Heart right ventricle (tissue), 16 donors: ENCODE results near the gene ATP6V0A1. TPM values are rescaled to one million over a fixed set of nuclear protein-coding genes. Genes with fewer than 3 reads are reported as not detected.

Experiments
- ATAC-seq, 8 donors: fragments of 200-7000 bp; cut with Tn5 transposase; one replicate each; pipeline ENCODE4 v1.9.1; 2020; ENCODE audit warnings: mild to moderate bottlenecking in 8 of 8, moderate library complexity in 8 of 8, moderate number of reproducible peaks in 1 of 8
- DNase-seq, 2 donors: peaks; one replicate each; pipeline ENCODE4 v3.0.0-alpha.2; 2020
- H3K27ac ChIP-seq, 10 donors: fragments of 200-600 bp; sonication (generic) in 2 of 10; one replicate each; pipeline versions ENCODE4 v1.5.0 to v1.8.0; 2020 to 2022; ENCODE audit warnings: mild to moderate bottlenecking in 3 of 10
- H3K27me3 ChIP-seq, 7 donors: fragments of 200-600 bp; one replicate each; pipeline ENCODE4 v1.8.0; 2021 to 2022; ENCODE audit warnings: mild to moderate bottlenecking in 2 of 7
- H3K36me3 ChIP-seq, 9 donors: fragments of 200-600 bp; sonication (generic) in 1 of 9; one replicate each; pipeline versions ENCODE4 v1.5.0 to v1.8.0; 2020 to 2022; ENCODE audit warnings: mild to moderate bottlenecking in 2 of 9
- H3K4me1 ChIP-seq, 9 donors: fragments of 200-600 bp; sonication (generic) in 1 of 9; one replicate each; pipeline versions ENCODE4 v1.5.0 to v1.8.0; 2020 to 2022; ENCODE audit warnings: mild to moderate bottlenecking in 4 of 9
- H3K4me3 ChIP-seq, 10 donors: fragments of 200-600 bp; sonication (generic) in 2 of 10; one replicate each; pipeline versions ENCODE4 v1.5.0 to v1.8.0; 2020 to 2022; ENCODE audit warnings: mild to moderate bottlenecking in 7 of 10, moderate library complexity in 2 of 10
- H3K9me3 ChIP-seq, 11 donors: fragments of 200-600 bp in 10 of 11; sonication (generic) in 2 of 11; one replicate each; pipeline versions ENCODE4 v1.5.0 to v1.8.0; 2013 to 2022; ENCODE audit warnings: mild to moderate bottlenecking in 2 of 11, control low read depth in 1 of 11, moderate library complexity in 1 of 11
- CTCF ChIP-seq, 9 donors: fragments of 200-600 bp; sonication (generic) in 2 of 9; IDR thresholded peaks; one replicate each; pipeline versions ENCODE4 v1.5.0 to v1.8.0; 2021 to 2022; ENCODE audit warnings: antibody characterized with exemption in 9 of 9, mild to moderate bottlenecking in 5 of 9, moderate library complexity in 1 of 9
- WGBS, 2 donors: extraction: QIAGEN DNeasy Blood & Tissue Kit; methylation state at CpG; one replicate each; pipeline ENCODE4 v1.1.7; 2013; ENCODE audit warnings: inconsistent platforms in 1 of 2; 5-methylcytosine and 5-hydroxymethylcytosine counted together
- intact Hi-C, 10 donors: fragments of 100-400 bp; cut with DNase I; formaldehyde crosslinking; loops; one replicate each; pipeline versions ENCODE4 v1.11.1 to v1.14.2; 2022
- polyA plus RNA-seq, 2 donors: library from polyadenylated mRNA; stranded (reverse); fragments of 200-250 nt; gene quantifications; one replicate each; pipeline ENCODE4 v1.2.3, GENCODE V29; 2013
- total RNA-seq, 10 donors: library from RNA; stranded (reverse); fragmentation: NEBNext Ultra II Directional in 3 of 10; extraction: Animal tissue kit (Norgen Biotek cat#: 25700) in 3 of 10; gene quantifications; one replicate each; pipeline versions ENCODE4 v1.2.1 to v1.2.4, GENCODE V29; 2021 to 2023
- donor health status: Arrhythmogenic right ventricular cardiomyopathy.
- donor health status: ischemic (EF 13 %, LVEDD 7.1; RV severe dilation, severe dysfunction).
- donor health status: healthy with polysubstance abuse.
- donor health status: DM: no; HTN: yes; CAD: no.
- donor health status: DM: no; HTN: no; CAD: no.
- donor health status: ischemic (EF 25% LVEDD 6.9; RV normal size, moderate dysfunction).
- donor health status: ischemic (EF 25% LVEDD 5.7; RV mildly dilated, moderate dysfunction).
- donor health status: healthy.
- donor health status: DM: yes; HTN: yes; CAD: no.
- donor health status: Ischemic cardiomyopathy.
- donor health status: ischemic (EF 35%, LVEDD 5.7; RV mildly dilated, moderate dysfunction).
- donor health status: nonischemic (EF 11% LVEDD 7.7; RV severe dilation, severe dysfunction).
- donor health status: DM: yes; HTN: yes; CAD: no.
- donor health status: PGD.
- donor health status: ischemic (EF 29% LVEDD 5.4; RV normal size, mild dysfunction).
- donor health status: nonischemic (EF 23%, LVEDD 6.1; RV moderate dilation, normal function).

ATP6V0A1 gene
- total and polyA plus RNA-seq, 12 donors, result 28.1 to 48.5 (median 34.4) TPM

- WGBS, 2 donors, result 3 to 4% methylated on average over 11 of the region's 11 CpGs
- Histone ChIP-seq H3K27ac (peak overlapping the region; percentile 73 to 96 (median 92)), H3K27me3 (no peaks in the 10 kb centered on the region), H3K4me3 (peak overlapping the region; percentile 39 to 87 (median 78)), H3K4me1 (peaks cover 2 to 69% (median 34%) of the 10 kb centered on the region in 9 donors), H3K36me3 (peaks cover 0 to 39% (median 11%) of the 10 kb centered on the region in 9 donors), H3K9me3 (no peaks in the 10 kb centered on the region)
- intact Hi-C loops, result loop anchor here in 5 of 10 donors (2.0 to 10.0 kb wide), 3 partner anchors 37 to 55 kb away; partner anchors contain the start of gene CAVIN1 (in 5 of the 5)
- peak in 5 of 9 donors; percentile 7 to 49 (median 43) for TF ChIP-seq CTCF (IDR thresholded peaks at IDR 0.05)
- peak; percentile 36 to 41 for DNase-seq
- peak; percentile 29 to 65 (median 46) for ATAC-seq
Observed at GRCh38 chr17:42459256-42459800, 650 bp downstream of the ATP6V0A1 start.

GRCh38 chr17:42459801-42460281, 1.2 kb downstream of the ATP6V0A1 start:
- Histone ChIP-seq H3K4me1 (peaks cover 2 to 63% (median 34%) of the 10 kb centered on the region in 9 donors), H3K36me3 (peaks cover 0 to 44% (median 12%) of the 10 kb centered on the region in 9 donors), H3K27me3 (no peaks in the 10 kb centered on the region), H3K27ac (peak overlapping the region in 7 of 10 donors; percentile 27 to 96 (median 94)), H3K4me3 (peak overlapping the region; percentile 39 to 87 (median 78)), H3K9me3 (no peaks in the 10 kb centered on the region)
- intact Hi-C loops, result loop anchor here in 7 of 10 donors (2.0 to 10.0 kb wide), 5 partner anchors 33 to 138 kb away; partner anchors contain the start of gene CAVIN1 (in 6 of the 7)
- ATAC-seq (peak in 2 of 8 donors; percentile 20 to 29), DNase-seq (no peak)
- TF ChIP-seq CTCF (IDR thresholded peaks at IDR 0.05), result no peak
- WGBS, 2 donors, result 12% methylated on average over 6 of the region's 6 CpGs

GRCh38 chr17:42460371-42460770, 1.7 kb downstream of the ATP6V0A1 start:
- H3K27ac ChIP-seq, result peak overlapping the region in 7 of 10 donors; percentile 24 to 96 (median 93)
- H3K36me3 ChIP-seq, result peaks cover 0 to 50% (median 12%) of the 10 kb centered on the region in 9 donors
- ATAC-seq (no peak), DNase-seq (no peak)
- peak overlapping the region in 8 of 10 donors; percentile 67 to 87 (median 78) for H3K4me3 ChIP-seq
- H3K27me3 ChIP-seq, result no peaks in the 10 kb centered on the region
- peaks cover 2 to 59% (median 34%) of the 10 kb centered on the region in 9 donors for H3K4me1 ChIP-seq
- 82 to 90% methylated on average over 1 of the region's 1 CpG for WGBS, 2 donors
- H3K9me3 ChIP-seq, result no peaks in the 10 kb centered on the region
- TF ChIP-seq CTCF (IDR thresholded peaks at IDR 0.05), result no peak
- intact Hi-C loops, result loop anchor here in 2 of 10 donors (5.0 kb wide), 3 partner anchors 33 to 138 kb away; partner anchors contain the start of gene CAVIN1 (in 1 of the 2)

- ATAC-seq, result no peak
- H3K4me3 ChIP-seq, result no peak overlapping the region
- DNase-seq, result no peak
- WGBS, 2 donors, result 79 to 80% methylated on average over 4 of the region's 4 CpGs
- peaks cover 0 to 29% (median 16%) of the 10 kb centered on the region in 9 donors for H3K4me1 ChIP-seq
- H3K36me3 ChIP-seq, result peaks cover 0 to 86% (median 28%) of the 10 kb centered on the region in 9 donors
- H3K9me3 ChIP-seq, result no peaks in the 10 kb centered on the region
- no peak for TF ChIP-seq CTCF (IDR thresholded peaks at IDR 0.05)
- H3K27ac ChIP-seq, result no peak overlapping the region
- intact Hi-C loops, result loop anchor here in 2 of 10 donors (5.0 kb wide), 3 partner anchors 37 to 142 kb away; partner anchors contain the start of gene CAVIN1 (in 1 of the 2)
- H3K27me3 ChIP-seq, result no peaks in the 10 kb centered on the region
Observed at GRCh38 chr17:42463976-42464400, 5.3 kb downstream of the ATP6V0A1 start.
